ENCODE data around the gene MPP1.
A peak's percentile ranks its signal among the peaks of the same experiment; 100 is the strongest.

MPP1 gene

DNA sequence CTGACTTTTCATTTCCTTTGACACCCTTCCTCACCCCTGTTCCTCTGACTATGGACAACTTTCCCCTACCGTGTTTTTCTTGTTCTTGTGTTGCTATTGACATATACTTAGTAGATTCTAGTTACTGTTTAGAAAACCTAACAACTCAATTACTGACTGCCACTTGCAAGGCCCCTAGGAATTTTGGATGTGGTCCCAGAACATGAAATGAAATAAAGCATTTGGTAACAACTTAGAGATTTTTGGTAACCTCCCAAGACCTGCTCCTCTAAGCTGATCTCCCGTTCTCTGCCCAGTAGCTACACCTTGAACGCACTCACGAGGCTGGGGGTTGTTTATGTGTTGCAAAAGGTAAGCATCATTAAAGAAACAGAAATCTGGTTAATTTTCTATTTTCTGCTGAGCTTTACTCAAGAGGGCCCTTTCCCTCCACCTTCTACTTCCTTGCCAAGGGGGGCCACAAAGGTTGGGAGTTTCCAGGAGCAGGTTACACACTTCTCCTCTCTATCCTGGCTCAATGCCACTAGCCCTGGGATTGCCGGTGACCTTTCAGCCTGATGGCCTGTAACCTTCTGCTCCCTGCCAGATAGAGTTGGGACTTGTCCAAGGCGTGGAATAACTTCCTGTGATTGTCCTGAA lies 74.9 kb downstream of the MPP1 start:
- peak overlapping the region; percentile 73 for H3K4me3 Mint-ChIP-seq
- DNase-seq (ENCODE audit: low spot score in 2 of 2) (no peak), ATAC-seq (replicated peaks; ENCODE audit: extremely low read depth, poor library complexity, severe bottlenecking) (no peak)
- H3K27ac Mint-ChIP-seq (ENCODE audit: low read depth), result peak overlapping the region; percentile 91
- no peaks in the 10 kb centered on the region for H3K27me3 Mint-ChIP-seq
- peaks cover 90% of the 10 kb centered on the region for H3K4me1 Mint-ChIP-seq
- peaks cover 14% of the 10 kb centered on the region for H3K36me3 Mint-ChIP-seq (ENCODE audit: insufficient read depth)
- H3K9me3 Mint-ChIP-seq, result no peaks in the 10 kb centered on the region

DNA sequence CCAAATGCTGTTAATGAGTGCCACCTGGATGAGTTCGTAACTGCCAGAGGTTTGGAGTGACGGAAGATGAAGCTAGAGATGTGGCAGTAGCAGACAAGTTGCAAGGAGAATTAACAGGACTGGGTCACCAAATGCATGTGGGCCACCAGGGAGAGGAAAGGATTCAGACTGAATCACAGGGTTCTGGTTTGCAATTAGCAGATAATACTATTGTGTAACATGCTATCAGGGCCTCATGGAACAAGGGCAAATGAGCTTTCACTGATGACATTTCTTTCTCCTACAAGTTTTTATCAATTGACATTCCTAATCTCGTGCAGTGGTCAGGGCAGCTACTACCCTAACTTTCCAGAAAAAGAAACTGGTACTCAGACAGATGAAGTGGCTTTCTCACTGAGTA lies 75.8 kb downstream of the MPP1 start:
- ATAC-seq (replicated peaks; ENCODE audit: extremely low read depth, poor library complexity, severe bottlenecking) (no peak), DNase-seq (ENCODE audit: low spot score in 2 of 2) (no peak)
- Mint-ChIP-seq H3K4me3 (no peak overlapping the region), H3K27ac (ENCODE audit: low read depth) (peak overlapping the region; percentile 91), H3K9me3 (no peaks in the 10 kb centered on the region), H3K36me3 (ENCODE audit: insufficient read depth) (peaks cover 11% of the 10 kb centered on the region), H3K27me3 (no peaks in the 10 kb centered on the region), H3K4me1 (peaks cover 93% of the 10 kb centered on the region)

Data from central memory CD8-positive, alpha-beta T cell (primary cell).